PC-9 (cell line): ENCODE results near the gene SCGB1A1. TPM values are rescaled to one million over a fixed set of nuclear protein-coding genes. Genes with fewer than 3 reads are reported as not detected.

ENCODE experiments used
- BruUV-seq: library from RNA; stranded (reverse); fragments of 400-500 nt; replicated peaks from 2 replicates; lab custom pipeline; 2021; lab: Mats Ljungman, UMichigan
- CTCF ChIA-PET: fragments of 300-600 bp; sonication (Branson Sonifier 250); formaldehyde crosslinking; loops from one replicate; lab custom pipeline; 2022; ENCODE audit warnings: antibody characterized with exemption; lab: Charles Lee
- POLR2A ChIA-PET: fragments of 300-600 bp; sonication (Branson Sonifier 250); formaldehyde crosslinking; loops from one replicate; lab custom pipeline; 2022; ENCODE audit warnings: antibody characterized with exemption; ENCODE audit not compliant: unreplicated experiment; lab: Charles Lee
- DNase-seq, 2 experiments: peaks; one replicate each; pipeline versions ENCODE4 v3.0.0 to v3.0.0-alpha.2; 2015 to 2022; ENCODE audit warnings: mixed read lengths in 1 of 2
- H2AFZ ChIP-seq: fragments of 200-600 bp; sonication (generic); 2 replicates; pipeline ENCODE4 v1.8.1; 2017; ENCODE audit warnings: antibody characterized with exemption
- H3F3A ChIP-seq: fragments of 200-600 bp; sonication (generic); 2 replicates; pipeline ENCODE4 v1.8.1; 2017; ENCODE audit warnings: antibody characterized with exemption, mild to moderate bottlenecking, low read depth; ENCODE audit not compliant: insufficient read depth
- H3K27ac ChIP-seq: fragments of 200-600 bp; sonication (generic); 2 replicates; pipeline ENCODE4 v1.6.1; 2016; ENCODE audit warnings: mixed run types
- H3K27me3 ChIP-seq: fragments of 200-600 bp; sonication (generic); 2 replicates; pipeline ENCODE4 v1.6.1; 2016; ENCODE audit warnings: low read depth, mixed run types; ENCODE audit not compliant: insufficient read depth
- H3K36me3 ChIP-seq: fragments of 200-600 bp; sonication (generic); 2 replicates; pipeline ENCODE4 v1.6.1; 2016; ENCODE audit warnings: low read depth, mixed run types
- H3K4me1 ChIP-seq: fragments of 200-600 bp; sonication (generic); replicated peaks from 2 replicates; pipeline ENCODE4 v1.6.1; 2016; ENCODE audit warnings: mixed run types; ENCODE audit not compliant: insufficient read depth
- H3K4me2 ChIP-seq: fragments of 200-600 bp; sonication (generic); 2 replicates; pipeline ENCODE4 v1.6.1; 2017; ENCODE audit warnings: mixed run types
- H3K4me3 ChIP-seq: fragments of 200-600 bp; sonication (generic); 2 replicates; pipeline ENCODE4 v1.6.1; 2016; ENCODE audit warnings: mixed run types
- H3K79me2 ChIP-seq: fragments of 200-600 bp; sonication (generic); 2 replicates; pipeline ENCODE4 v1.6.1; 2017; ENCODE audit warnings: low read depth, mixed run types
- H3K9me2 ChIP-seq: fragments of 200-600 bp; sonication (generic); 2 replicates; pipeline ENCODE4 v1.8.1; 2017; ENCODE audit warnings: mild to moderate bottlenecking; ENCODE audit not compliant: insufficient read depth
- H3K9me3 ChIP-seq: fragments of 200-600 bp; sonication (generic); 2 replicates; pipeline ENCODE4 v1.8.1; 2016; ENCODE audit warnings: low read depth; ENCODE audit not compliant: insufficient read depth
- H4K20me1 ChIP-seq: fragments of 200-600 bp; sonication (generic); 2 replicates; pipeline ENCODE4 v1.8.1; 2017; ENCODE audit not compliant: insufficient read depth
- EZH2 ChIP-seq: fragments of 200-600 bp; sonication (generic); IDR thresholded peaks from 2 replicates; pipeline ENCODE4 v1.8.0; 2017; ENCODE audit warnings: antibody characterized with exemption, low read depth
- intact Hi-C: fragments of 100-400 bp; cut with micrococcal nuclease; formaldehyde crosslinking; loops from one replicate; pipeline ENCODE4 v1.10.0; 2022; ENCODE audit not compliant: unreplicated experiment
- total RNA-seq: library from RNA; stranded (reverse); gene quantifications from 2 replicates; pipeline ENCODE4 v1.2.3, GENCODE V29; 2021
- TF ChIP-seq, protein P1 (sequence below): fragments of 200-600 bp; sonication (generic); conservative IDR thresholded peaks from 2 replicates; pipeline ENCODE4 v1.6.1; 2017; ENCODE audit warnings: mixed run types, antibody characterized with exemption, mild to moderate bottlenecking, moderate library complexity

The SCGB1A1 gene
- total RNA-seq, 1 experiment from 2014 or later, result not detected

DNA sequence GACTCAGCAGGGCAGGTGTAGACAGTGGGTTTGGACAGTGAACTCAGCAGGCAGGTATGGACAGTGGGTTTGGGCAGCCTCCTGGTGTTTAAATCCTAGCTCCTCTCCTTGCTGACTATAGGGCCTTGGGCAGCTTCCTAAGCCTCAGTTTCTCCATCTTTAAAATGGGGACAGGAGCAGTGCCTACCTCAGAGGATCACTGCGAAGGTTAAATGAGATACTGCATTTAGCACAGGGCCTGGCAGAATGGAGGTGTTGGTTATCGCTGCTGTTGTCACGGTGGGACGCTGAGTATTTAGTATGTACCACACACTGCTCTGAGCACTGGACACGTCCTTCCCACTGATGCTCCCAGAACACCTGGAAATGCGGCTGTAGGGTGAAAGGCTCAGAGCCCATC lies 14.4 kb upstream of the SCGB1A1 start:
- Histone ChIP-seq H3K36me3 (no peaks in the 10 kb centered on the region), H3K27ac (no peak overlapping the region), H4K20me1 (no peaks in the 10 kb centered on the region), H3K27me3 (no peaks in the 10 kb centered on the region), H3K4me1 (no peaks in the 10 kb centered on the region), H2AFZ (no peak overlapping the region), H3K4me3 (no peak overlapping the region), H3F3A (no peaks in the 10 kb centered on the region), H3K9me3 (no peaks in the 10 kb centered on the region), H3K4me2 (no peak overlapping the region), H3K79me2 (no peaks in the 10 kb centered on the region), H3K9me2 (no peaks in the 10 kb centered on the region)
- no peak for TF ChIP-seq EZH2
- TF ChIP-seq, protein P1, sequence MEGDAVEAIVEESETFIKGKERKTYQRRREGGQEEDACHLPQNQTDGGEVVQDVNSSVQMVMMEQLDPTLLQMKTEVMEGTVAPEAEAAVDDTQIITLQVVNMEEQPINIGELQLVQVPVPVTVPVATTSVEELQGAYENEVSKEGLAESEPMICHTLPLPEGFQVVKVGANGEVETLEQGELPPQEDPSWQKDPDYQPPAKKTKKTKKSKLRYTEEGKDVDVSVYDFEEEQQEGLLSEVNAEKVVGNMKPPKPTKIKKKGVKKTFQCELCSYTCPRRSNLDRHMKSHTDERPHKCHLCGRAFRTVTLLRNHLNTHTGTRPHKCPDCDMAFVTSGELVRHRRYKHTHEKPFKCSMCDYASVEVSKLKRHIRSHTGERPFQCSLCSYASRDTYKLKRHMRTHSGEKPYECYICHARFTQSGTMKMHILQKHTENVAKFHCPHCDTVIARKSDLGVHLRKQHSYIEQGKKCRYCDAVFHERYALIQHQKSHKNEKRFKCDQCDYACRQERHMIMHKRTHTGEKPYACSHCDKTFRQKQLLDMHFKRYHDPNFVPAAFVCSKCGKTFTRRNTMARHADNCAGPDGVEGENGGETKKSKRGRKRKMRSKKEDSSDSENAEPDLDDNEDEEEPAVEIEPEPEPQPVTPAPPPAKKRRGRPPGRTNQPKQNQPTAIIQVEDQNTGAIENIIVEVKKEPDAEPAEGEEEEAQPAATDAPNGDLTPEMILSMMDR, result no peak
- CTCF ChIA-PET, result no interaction called here
- DNase-seq, result no peak
- no TSS peak for BruUV-seq
- intact Hi-C loops, result no loop called here
- POLR2A ChIA-PET, result no interaction called here

DNA sequence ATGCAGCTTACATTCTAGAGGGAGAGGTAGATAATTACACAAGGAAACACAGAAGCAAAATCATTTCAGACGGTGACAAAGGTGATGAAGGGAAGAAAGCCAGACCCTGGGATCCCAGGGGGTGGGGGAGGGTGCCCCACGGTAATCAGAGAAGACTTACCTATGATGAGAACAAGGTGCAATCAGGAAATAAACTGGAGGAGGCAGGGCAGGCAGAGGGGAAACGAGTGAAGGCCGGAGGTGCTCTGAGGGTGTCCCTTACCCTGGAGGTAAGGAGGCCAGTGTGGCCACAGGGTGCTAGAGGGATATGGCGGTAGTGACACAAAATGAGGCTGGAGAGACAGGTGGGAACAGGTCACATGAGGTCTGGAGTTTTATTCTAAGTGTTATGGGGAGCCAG lies 13.9 kb upstream of the SCGB1A1 start:
- Histone ChIP-seq H3K9me2 (no peaks in the 10 kb centered on the region), H2AFZ (no peak overlapping the region), H3K36me3 (no peaks in the 10 kb centered on the region), H3K27me3 (no peaks in the 10 kb centered on the region), H3K4me3 (no peak overlapping the region), H3K27ac (no peak overlapping the region), H3K9me3 (no peaks in the 10 kb centered on the region), H3F3A (no peaks in the 10 kb centered on the region), H3K4me1 (no peaks in the 10 kb centered on the region), H3K79me2 (no peaks in the 10 kb centered on the region), H3K4me2 (no peak overlapping the region), H4K20me1 (no peaks in the 10 kb centered on the region)
- no peak for DNase-seq
- BruUV-seq, result no TSS peak
- ChIA-PET CTCF (no interaction called here), POLR2A (no interaction called here)
- TF ChIP-seq, protein P1, result no peak
- TF ChIP-seq EZH2, result no peak
- intact Hi-C loops, result no loop called here

GRCh38 chr11:62406034-62406433 lies 12.8 kb upstream of the SCGB1A1 start:
- Histone ChIP-seq H3K4me2 (no peak overlapping the region), H3K36me3 (no peaks in the 10 kb centered on the region), H2AFZ (no peak overlapping the region), H3K79me2 (no peaks in the 10 kb centered on the region), H3K9me2 (no peaks in the 10 kb centered on the region), H3K27me3 (no peaks in the 10 kb centered on the region), H3F3A (no peaks in the 10 kb centered on the region), H3K4me1 (peaks cover 4% of the 10 kb centered on the region), H3K9me3 (no peaks in the 10 kb centered on the region), H4K20me1 (no peaks in the 10 kb centered on the region), H3K4me3 (no peak overlapping the region), H3K27ac (no peak overlapping the region)
- intact Hi-C loops, result no loop called here
- DNase-seq, result no peak
- TF ChIP-seq EZH2, result no peak
- no TSS peak for BruUV-seq
- ChIA-PET POLR2A (interaction anchor here (0.7 kb wide), 1 partner anchor 10 kb away, joined by 5 read pairs; no protein-coding TSS in a partner anchor), CTCF (no interaction called here)

GRCh38 chr11:62409831-62410230 lies 9.0 kb upstream of the SCGB1A1 start:
- H3K9me2 ChIP-seq, result no peaks in the 10 kb centered on the region
- H3K79me2 ChIP-seq, result no peaks in the 10 kb centered on the region
- no peak overlapping the region for H3K27ac ChIP-seq
- H3K4me2 ChIP-seq, result no peak overlapping the region
- no TSS peak for BruUV-seq
- H3K36me3 ChIP-seq, result no peaks in the 10 kb centered on the region
- POLR2A ChIA-PET, result interaction anchor here (0.6 to 0.7 kb wide), 2 partner anchors 163 to 377 kb away, joined by 4 to 7 read pairs; no protein-coding TSS in a partner anchor
- no peak for DNase-seq
- H2AFZ ChIP-seq, result no peak overlapping the region
- H3K27me3 ChIP-seq, result no peaks in the 10 kb centered on the region
- no peaks in the 10 kb centered on the region for H3F3A ChIP-seq
- H3K4me1 ChIP-seq, result peaks cover 9% of the 10 kb centered on the region
- intact Hi-C loops, result no loop called here
- no peaks in the 10 kb centered on the region for H3K9me3 ChIP-seq
- no peak for TF ChIP-seq EZH2
- TF ChIP-seq, protein P1, result no peak
- no peak overlapping the region for H3K4me3 ChIP-seq
- H4K20me1 ChIP-seq, result no peaks in the 10 kb centered on the region
- CTCF ChIA-PET, result no interaction called here
